T follicular helper cell (primary cell): ENCODE data around the gene C16orf86.

Experiments
- DNase-seq: peaks from one replicate; pipeline ENCODE4 v3.0.0-alpha.2; 2020; ENCODE audit warnings: low read depth
- total RNA-seq, 2 experiments: gene quantifications; one replicate each; lab custom pipeline; 2026; lab: John Stamatoyannopoulos, UW

Gene C16orf86
- total RNA-seq = 0.43 to 3.6 reads per million in 2 experiments

- DNase-seq = peak; percentile 76
These were observed at the start of gene C16orf86, which contains the start of gene ENKD1 for GRCh38 chr16:67666559-67667452. Gene C16orf86, plus strand, starts transcription at chr16:67666814. Its CDS starts 157 bp downstream, at chr16:67666971. Gene ENKD1, minus strand, starts transcription at chr16:67666750. Its CDS starts 308 bp downstream, at chr16:67666442.

- no peak for DNase-seq
These were observed 38.4 kb upstream of the C16orf86 start for GRCh38 chr16:67628216-67628615.

GRCh38 chr16:67632415-67633172 is 34.0 kb upstream of the C16orf86 start:
- DNase-seq = no peak

- no peak for DNase-seq
These were observed 29.9 kb upstream of the C16orf86 start for GRCh38 chr16:67636713-67637112.

GRCh38 chr16:67637625-67638024 is 29.0 kb upstream of the C16orf86 start:
- no peak for DNase-seq

GRCh38 chr16:67641779-67642708 is 24.6 kb upstream of the C16orf86 start:
- no peak for DNase-seq

GRCh38 chr16:67644038-67644437 is 22.6 kb upstream of the C16orf86 start:
- no peak for DNase-seq

- DNase-seq = no peak
These were observed 21.1 kb upstream of the C16orf86 start for GRCh38 chr16:67645397-67646121.

- no peak for DNase-seq
These were observed 19.4 kb upstream of the C16orf86 start for GRCh38 chr16:67647111-67647651.

GRCh38 chr16:67647681-67648080 is 18.9 kb upstream of the C16orf86 start:
- no peak for DNase-seq

- no peak for DNase-seq
These were observed 18.4 kb upstream of the C16orf86 start for GRCh38 chr16:67648088-67648763.

GRCh38 chr16:67648764-67649407 is 17.7 kb upstream of the C16orf86 start:
- DNase-seq = no peak

GRCh38 chr16:67649494-67649931 is 17.1 kb upstream of the C16orf86 start:
- DNase-seq = no peak

GRCh38 chr16:67650023-67650422 is 16.6 kb upstream of the C16orf86 start:
- DNase-seq = no peak

GRCh38 chr16:67651039-67651438 is 15.6 kb upstream of the C16orf86 start:
- no peak for DNase-seq

GRCh38 chr16:67651847-67652246 is 14.8 kb upstream of the C16orf86 start:
- no peak for DNase-seq

- DNase-seq = no peak
These were observed 14.0 kb upstream of the C16orf86 start for GRCh38 chr16:67652578-67653127.

GRCh38 chr16:67653128-67653788 is 13.4 kb upstream of the C16orf86 start:
- no peak for DNase-seq
